MCF 10A (cell line): ENCODE results near the gene TCERG1L. TPM values are rescaled to one million over a fixed set of nuclear protein-coding genes. Genes with fewer than 3 reads are reported as not detected.

Experiments used
- BruUV-seq: library from RNA; stranded (reverse); fragments of 400-500 nt; replicated peaks from 2 replicates; lab custom pipeline; 2021; lab: Mats Ljungman, UMichigan
- CTCF ChIA-PET: fragments of 300-600 bp; sonication (Branson Sonifier 250); formaldehyde crosslinking; extraction: SDS; loops from one replicate; lab custom pipeline; 2021; ENCODE audit warnings: antibody characterized with exemption, inconsistent platforms; lab: Yijun Ruan, JAX
- POLR2A ChIA-PET: fragments of 300-600, 350-650 bp; sonication (Branson Sonifier 250); formaldehyde crosslinking; extraction: SDS; loops from one replicate; lab custom pipeline; 2020; ENCODE audit warnings: antibody characterized with exemption, inconsistent platforms; lab: Yijun Ruan, JAX
- DNase-seq: peaks from one replicate; pipeline ENCODE4 v3.0.0-alpha.2; 2018; ENCODE audit not compliant: unreplicated experiment
- H3K27ac Mint-ChIP-seq: one replicate; pipeline ENCODE4 v1.8.0; 2022; ENCODE audit warnings: mild to moderate bottlenecking, low read depth, mixed read lengths; ENCODE audit not compliant: unreplicated experiment
- H3K27me3 Mint-ChIP-seq: one replicate; pipeline ENCODE4 v1.8.0; 2022; ENCODE audit warnings: mixed read lengths; ENCODE audit not compliant: insufficient read depth, unreplicated experiment
- H3K36me3 Mint-ChIP-seq: one replicate; pipeline ENCODE4 v1.8.0; 2022; ENCODE audit warnings: mild to moderate bottlenecking, moderate library complexity, mixed read lengths; ENCODE audit not compliant: insufficient read depth, unreplicated experiment
- H3K4me1 Mint-ChIP-seq: one replicate; pipeline ENCODE4 v1.8.0; 2022; ENCODE audit warnings: mixed read lengths; ENCODE audit not compliant: insufficient read depth, unreplicated experiment
- H3K4me3 Mint-ChIP-seq: one replicate; pipeline ENCODE4 v1.8.0; 2022; ENCODE audit warnings: mild to moderate bottlenecking, moderate library complexity, mixed read lengths; ENCODE audit not compliant: unreplicated experiment
- H3K9me3 Mint-ChIP-seq: one replicate; pipeline ENCODE4 v1.8.0; 2022; ENCODE audit warnings: mixed read lengths; ENCODE audit not compliant: unreplicated experiment
- CTCF ChIP-seq: fragments of 200-600 bp; IDR thresholded peaks from one replicate; pipeline ENCODE4 v1.8.0; 2022; ENCODE audit warnings: antibody characterized with exemption, mild to moderate bottlenecking; ENCODE audit not compliant: unreplicated experiment
- intact Hi-C: fragments of 100-400 bp; cut with micrococcal nuclease; formaldehyde crosslinking; loops from 2 replicates; pipeline ENCODE4 v1.14.1; 2022
- total RNA-seq: library from RNA; stranded (reverse); gene quantifications from 2 replicates; pipeline ENCODE4 v1.2.3, GENCODE V29; 2022

The TCERG1L gene
- total RNA-seq, 1 experiment from 2014 or later, result not detected

GRCh38 chr10:131211965-131212619 is 99.4 kb downstream of the TCERG1L start:
- no peak for TF ChIP-seq CTCF
- Mint-ChIP-seq H3K36me3 (no peaks in the 10 kb centered on the region), H3K27ac (no peak overlapping the region), H3K27me3 (no peaks in the 10 kb centered on the region), H3K4me1 (no peaks in the 10 kb centered on the region), H3K4me3 (no peak overlapping the region), H3K9me3 (peaks cover 17% of the 10 kb centered on the region)
- intact Hi-C loops, result no loop called here
- ChIA-PET POLR2A (no interaction called here), CTCF (no interaction called here)
- no TSS peak for BruUV-seq
- no peak for DNase-seq

GRCh38 chr10:131211559-131211958 is 100.0 kb downstream of the TCERG1L start:
- DNase-seq, result no peak
- H3K36me3 Mint-ChIP-seq, result no peaks in the 10 kb centered on the region
- CTCF ChIA-PET, result no interaction called here
- H3K4me1 Mint-ChIP-seq, result no peaks in the 10 kb centered on the region
- no TSS peak for BruUV-seq
- H3K27me3 Mint-ChIP-seq, result no peaks in the 10 kb centered on the region
- no peak for TF ChIP-seq CTCF
- H3K27ac Mint-ChIP-seq, result no peak overlapping the region
- no peak overlapping the region for H3K4me3 Mint-ChIP-seq
- peaks cover 17% of the 10 kb centered on the region for H3K9me3 Mint-ChIP-seq
- POLR2A ChIA-PET, result no interaction called here
- intact Hi-C loops, result no loop called here

GRCh38 chr10:131211146-131211545 is 100.4 kb downstream of the TCERG1L start:
- no peak for DNase-seq

GRCh38 chr10:131210181-131210580 is 101.3 kb downstream of the TCERG1L start:
- no TSS peak for BruUV-seq
- no peaks in the 10 kb centered on the region for H3K27me3 Mint-ChIP-seq
- intact Hi-C loops, result no loop called here
- TF ChIP-seq CTCF, result no peak
- H3K4me1 Mint-ChIP-seq, result no peaks in the 10 kb centered on the region
- no peak overlapping the region for H3K27ac Mint-ChIP-seq
- ChIA-PET CTCF (no interaction called here), POLR2A (interaction anchor here (0.6 kb wide), 1 partner anchor 702 kb away, joined by 3 read pairs; no protein-coding TSS in a partner anchor)
- no peak for DNase-seq
- no peaks in the 10 kb centered on the region for H3K36me3 Mint-ChIP-seq
- no peak overlapping the region for H3K4me3 Mint-ChIP-seq
- peaks cover 5% of the 10 kb centered on the region for H3K9me3 Mint-ChIP-seq

More at GRCh38 chr10:131211146-131211545, 100.4 kb downstream of the TCERG1L start:
- TF ChIP-seq CTCF, result no peak
- Mint-ChIP-seq H3K27ac (no peak overlapping the region), H3K4me1 (no peaks in the 10 kb centered on the region), H3K36me3 (no peaks in the 10 kb centered on the region), H3K4me3 (no peak overlapping the region), H3K9me3 (peaks cover 14% of the 10 kb centered on the region), H3K27me3 (no peaks in the 10 kb centered on the region)
- ChIA-PET CTCF (no interaction called here), POLR2A (no interaction called here)
- intact Hi-C loops, result no loop called here
- BruUV-seq, result no TSS peak
